ENCODE data around the gene PLCB1. TPM values are rescaled to one million over a fixed set of nuclear protein-coding genes. Genes with fewer than 3 reads are reported as not detected.

PLCB1 gene
- total and polyA plus RNA-seq, 2 donors (not counting 3 experiments of a cell fraction or from before 2014, with no cell fraction given), result 10.2 to 53.4 TPM

DNA sequence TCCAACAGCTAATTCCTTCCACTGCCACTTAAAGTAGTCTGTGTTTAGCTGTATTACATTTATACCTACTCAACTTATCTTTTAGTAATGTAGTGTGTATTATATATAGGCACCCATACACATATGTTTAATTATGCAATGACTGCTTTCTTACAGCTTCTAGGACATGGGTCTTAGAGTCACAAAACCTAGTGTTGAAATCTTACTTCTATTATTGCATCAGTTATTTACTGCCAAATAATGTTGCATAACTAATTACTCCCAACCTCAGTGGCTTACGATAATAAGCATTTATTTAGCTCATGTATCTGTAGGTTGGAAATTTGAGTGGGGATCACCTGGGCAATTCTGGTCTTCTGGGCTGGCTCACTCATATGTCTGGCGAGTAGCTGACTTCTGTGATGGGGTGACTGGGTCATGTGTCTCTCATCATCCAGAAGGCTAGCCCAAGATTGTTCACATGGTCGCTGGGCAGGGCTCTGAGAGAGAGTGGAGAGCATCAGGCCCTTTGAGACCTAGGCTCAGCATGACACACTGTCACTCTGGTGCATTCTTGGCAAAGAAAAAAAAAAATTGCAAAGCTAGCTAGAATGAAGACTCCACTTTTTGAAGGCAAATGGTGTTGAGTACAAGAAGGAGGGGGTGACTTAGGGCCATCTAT, 187.0 kb downstream of the PLCB1 start:
- no peak for DNase-seq (ENCODE audit: low read depth, low spot score)
- CTCF ChIA-PET, result interaction anchor here (1.1 to 1.7 kb wide), 3 partner anchors 12 to 403 kb away, joined by 3 to 5 read pairs (median 4); no protein-coding TSS in a partner anchor
- intact Hi-C loops (cut with micrococcal nuclease), result no loop called here

DNA sequence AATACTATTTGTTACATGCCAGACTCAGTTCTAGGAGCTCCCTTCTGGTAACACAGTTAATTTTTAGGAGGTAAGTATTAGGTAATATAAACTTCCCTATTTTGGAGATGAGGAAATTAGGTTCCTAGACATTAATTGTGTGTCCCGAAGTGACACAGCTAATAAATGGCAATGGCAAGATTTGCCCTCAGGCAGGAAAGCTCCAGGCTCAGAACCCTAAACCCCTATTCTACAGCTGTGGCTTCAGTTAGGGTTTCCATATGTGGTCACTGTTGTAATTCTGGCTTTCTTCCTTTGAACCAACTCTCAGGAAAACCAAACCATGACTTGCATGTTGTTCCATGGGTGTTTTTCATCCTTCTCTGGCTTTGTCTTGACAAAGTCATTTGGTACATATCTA, 188.2 kb downstream of the PLCB1 start:
- CTCF ChIA-PET, result no interaction called here
- BruUV-seq (replicated peaks), result no TSS peak
- Histone ChIP-seq H3K4me1 (ENCODE audit: control insufficient read depth, extremely low read depth, insufficient read depth, low read length) (no peaks in the 10 kb centered on the region), H3K4me2 (ENCODE audit: insufficient read depth, low read length) (no peak overlapping the region), H3K79me2 (ENCODE audit: control insufficient read depth, insufficient read depth, low read length) (no peaks in the 10 kb centered on the region), H3K36me3 (ENCODE audit: control insufficient read depth in 2 of 2, extremely low read depth in 1 of 2, insufficient read depth in 2 of 2, low read length in 2 of 2) (no peaks in the 10 kb centered on the region), H3K9me3 (replicated peaks; ENCODE audit: control insufficient read depth, insufficient read depth, low read length) (no peaks in the 10 kb centered on the region), H2AFZ (ENCODE audit: low read depth, low read length) (no peak overlapping the region), H3K4me3 (replicated peaks in 1 of 3; ENCODE audit: insufficient read depth in 1 of 3, low read depth in 1 of 3, low read length in 3 of 3) (no peak overlapping the region), H3K9ac (replicated peaks; ENCODE audit: extremely low read depth, insufficient read depth, low read length) (no peak overlapping the region), H4K20me1 (replicated peaks; ENCODE audit: control insufficient read depth, extremely low read depth, insufficient read depth, low read length) (no peaks in the 10 kb centered on the region), H3K27ac (ENCODE audit: insufficient read depth, low read depth, low read length) (no peak overlapping the region), H3K27me3 (ENCODE audit: control insufficient read depth in 2 of 2, insufficient read depth in 2 of 2, low read length in 2 of 2) (no peaks in the 10 kb centered on the region), H3K9me1 (replicated peaks; ENCODE audit: control insufficient read depth, extremely low read depth, insufficient read depth, low read length) (no peaks in the 10 kb centered on the region)
- FAIRE-seq (no peak), DNase-seq (ENCODE audit: low read depth, low spot score) (no peak)
- dilution Hi-C loops (cut with MboI; ENCODE audit: extremely low pct_ligation_motif_present, low sequenced_read_pairs), result no loop called here
- no peak for TF ChIP-seq MYC (IDR thresholded peaks at IDR 0.05; ENCODE audit: low read depth, low read length)
- no peak for TF ChIP-seq JUN (IDR thresholded peaks at IDR 0.05; ENCODE audit: borderline replicate concordance, insufficient read depth, insufficient read length, low read depth)
- no peak for TF ChIP-seq POLR2A (IDR thresholded peaks at IDR 0.05; ENCODE audit: low read depth, low read length)
- TF ChIP-seq FOS (IDR thresholded peaks at IDR 0.05; ENCODE audit: borderline replicate concordance, insufficient read depth, low read length), result no peak
- TF ChIP-seq POLR2AphosphoS5 (IDR thresholded peaks at IDR 0.05; ENCODE audit: insufficient read depth, low read depth, low read length), result no peak
- no peak for TF ChIP-seq GATA2 (IDR thresholded peaks at IDR 0.05; ENCODE audit: insufficient read depth, insufficient read length, low read depth, low read length)
- TF ChIP-seq, protein P1, sequence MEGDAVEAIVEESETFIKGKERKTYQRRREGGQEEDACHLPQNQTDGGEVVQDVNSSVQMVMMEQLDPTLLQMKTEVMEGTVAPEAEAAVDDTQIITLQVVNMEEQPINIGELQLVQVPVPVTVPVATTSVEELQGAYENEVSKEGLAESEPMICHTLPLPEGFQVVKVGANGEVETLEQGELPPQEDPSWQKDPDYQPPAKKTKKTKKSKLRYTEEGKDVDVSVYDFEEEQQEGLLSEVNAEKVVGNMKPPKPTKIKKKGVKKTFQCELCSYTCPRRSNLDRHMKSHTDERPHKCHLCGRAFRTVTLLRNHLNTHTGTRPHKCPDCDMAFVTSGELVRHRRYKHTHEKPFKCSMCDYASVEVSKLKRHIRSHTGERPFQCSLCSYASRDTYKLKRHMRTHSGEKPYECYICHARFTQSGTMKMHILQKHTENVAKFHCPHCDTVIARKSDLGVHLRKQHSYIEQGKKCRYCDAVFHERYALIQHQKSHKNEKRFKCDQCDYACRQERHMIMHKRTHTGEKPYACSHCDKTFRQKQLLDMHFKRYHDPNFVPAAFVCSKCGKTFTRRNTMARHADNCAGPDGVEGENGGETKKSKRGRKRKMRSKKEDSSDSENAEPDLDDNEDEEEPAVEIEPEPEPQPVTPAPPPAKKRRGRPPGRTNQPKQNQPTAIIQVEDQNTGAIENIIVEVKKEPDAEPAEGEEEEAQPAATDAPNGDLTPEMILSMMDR (IDR thresholded peaks at IDR 0.05; ENCODE audit: extremely low read depth in 1 of 2, insufficient read depth in 1 of 2, low read depth in 1 of 2, low read length in 2 of 2), result no peak
- TF ChIP-seq, protein P2, sequence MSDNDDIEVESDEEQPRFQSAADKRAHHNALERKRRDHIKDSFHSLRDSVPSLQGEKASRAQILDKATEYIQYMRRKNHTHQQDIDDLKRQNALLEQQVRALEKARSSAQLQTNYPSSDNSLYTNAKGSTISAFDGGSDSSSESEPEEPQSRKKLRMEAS (IDR thresholded peaks at IDR 0.05; ENCODE audit: insufficient read depth, insufficient read length), result no peak
- no peak for TF ChIP-seq EZH2 (IDR thresholded peaks at IDR 0.05; ENCODE audit: borderline replicate concordance, low read depth, low read length, severe bottlenecking)
- intact Hi-C loops (cut with micrococcal nuclease), result no loop called here
- POLR2A ChIA-PET, result no interaction called here

More for the DNA sequence above, 187.0 kb downstream of the PLCB1 start:
- Histone ChIP-seq H3K4me2 (ENCODE audit: insufficient read depth, low read length) (no peak overlapping the region), H4K20me1 (replicated peaks; ENCODE audit: control insufficient read depth, extremely low read depth, insufficient read depth, low read length) (no peaks in the 10 kb centered on the region), H3K27ac (ENCODE audit: insufficient read depth, low read depth, low read length) (no peak overlapping the region), H3K4me3 (replicated peaks in 1 of 3; ENCODE audit: insufficient read depth in 1 of 3, low read depth in 1 of 3, low read length in 3 of 3) (no peak overlapping the region), H3K9ac (replicated peaks; ENCODE audit: extremely low read depth, insufficient read depth, low read length) (no peak overlapping the region), H3K36me3 (ENCODE audit: control insufficient read depth in 2 of 2, extremely low read depth in 1 of 2, insufficient read depth in 2 of 2, low read length in 2 of 2) (no peaks in the 10 kb centered on the region), H3K9me1 (replicated peaks; ENCODE audit: control insufficient read depth, extremely low read depth, insufficient read depth, low read length) (no peaks in the 10 kb centered on the region), H2AFZ (ENCODE audit: low read depth, low read length) (no peak overlapping the region), H3K27me3 (ENCODE audit: control insufficient read depth in 2 of 2, insufficient read depth in 2 of 2, low read length in 2 of 2) (no peaks in the 10 kb centered on the region), H3K79me2 (ENCODE audit: control insufficient read depth, insufficient read depth, low read length) (no peaks in the 10 kb centered on the region), H3K9me3 (replicated peaks; ENCODE audit: control insufficient read depth, insufficient read depth, low read length) (no peaks in the 10 kb centered on the region), H3K4me1 (ENCODE audit: control insufficient read depth, extremely low read depth, insufficient read depth, low read length) (no peaks in the 10 kb centered on the region)
- POLR2A ChIA-PET, result no interaction called here
- BruUV-seq (replicated peaks), result no TSS peak
- no peak for FAIRE-seq
- dilution Hi-C loops (cut with MboI; ENCODE audit: extremely low pct_ligation_motif_present, low sequenced_read_pairs), result no loop called here
- TF ChIP-seq JUN (IDR thresholded peaks at IDR 0.05; ENCODE audit: borderline replicate concordance, insufficient read depth, insufficient read length, low read depth) (no peak), POLR2AphosphoS5 (IDR thresholded peaks at IDR 0.05; ENCODE audit: insufficient read depth, low read depth, low read length) (no peak)
